Pancreas (tissue), 10 donors: Measurements from ENCODE around the gene SLC2A1. TPM values are rescaled to one million over a fixed set of nuclear protein-coding genes. Genes with fewer than 3 reads are reported as not detected.
"Not testable (repeated sequence)": the region's sequence is repeated elsewhere in the genome, so short reads cannot be mapped to it uniquely, and the experiment has no call there.

Experiments used
- ATAC-seq, 4 donors: fragments of 200-7000 bp; cut with Tn5 transposase; one replicate each; pipeline versions ENCODE4 v1.8.0 to v1.9.1; 2020; ENCODE audit warnings: mild to moderate bottlenecking in 4 of 4, moderate library complexity in 4 of 4
- DNase-seq, 6 donors: peaks; one replicate each; pipeline ENCODE4 v3.0.0-alpha.2; 2020
- FAIRE-seq: peaks from 2 replicates; lab custom pipeline; 2012; peaks lifted over from hg19 to GRCh38; lab: Jason Lieb, UNC
- H3K27ac ChIP-seq, 4 donors: fragments of 200-600 bp; sonication (generic); 1 replicate in 3 of 4; 2 replicates in 1 of 4; pipeline versions ENCODE4 v1.5.0 to v1.8.0; 2020
- H3K27me3 ChIP-seq, 4 donors: fragments of 200-600 bp; one replicate each; pipeline ENCODE4 v1.8.0; 2021
- H3K36me3 ChIP-seq, 3 donors: fragments of 200-600 bp; sonication (generic) in 1 of 3; one replicate each; pipeline versions ENCODE4 v1.5.0 to v1.8.0; 2020 to 2021
- H3K4me1 ChIP-seq, 3 donors: fragments of 200-600 bp; one replicate each; pipeline ENCODE4 v1.8.0; 2021
- H3K4me3 ChIP-seq, 4 donors: fragments of 200-600 bp; sonication (generic) in 2 of 4; one replicate each; pipeline versions ENCODE4 v1.5.0 to v1.8.0; 2020 to 2021
- H3K9me3 ChIP-seq, 4 donors: fragments of 200-600 bp; one replicate each; pipeline ENCODE4 v1.8.0; 2021
- WGBS, 2 donors: extraction: QIAGEN DNeasy Blood & Tissue Kit; methylation state at CpG; one replicate each; pipeline ENCODE4 v1.1.7; 2013; 5-methylcytosine and 5-hydroxymethylcytosine counted together
- intact Hi-C, 3 donors: fragments of 100-400 bp; cut with DNase I; formaldehyde crosslinking; loops; one replicate each; pipeline versions ENCODE4 v1.11.1 to v1.14.2; 2022
- polyA plus RNA-seq, 2 donors: library from polyadenylated mRNA; stranded (reverse); fragments of 200-250 nt; gene quantifications; one replicate each; pipeline ENCODE4 v1.2.3, GENCODE V29; 2013
- total RNA-seq, 6 donors: library from RNA; stranded (reverse); fragmentation: NEBNext Ultra II Directional in 4 of 6; extraction: Animal tissue kit (Norgen Biotek cat#: 25700) in 4 of 6; gene quantifications; one replicate each; pipeline versions ENCODE4 v1.2.1 to v1.2.4, GENCODE V29; 2021 to 2023
- TF ChIP-seq, protein P1 (sequence below), 4 donors: fragments of 200-600 bp; sonication (generic) in 3 of 4; IDR thresholded peaks; one replicate each; pipeline versions ENCODE4 v1.5.0 to v1.8.0; 2021; ENCODE audit warnings: antibody characterized with exemption in 4 of 4
- donor health status: healthy with polysubstance abuse.
- donor health status: DM: no; HTN: no; CAD: no; lungs with moderate emphysema.
- donor health status: DM: no; HTN: no; CAD: no.
- donor health status: control.
- donor health status: control.
- donor health status: Bipolar disorder and iron deficiency.
- donor health status: DM: yes; HTN: yes; CAD: no.
- donor health status: DM: no; HTN: no; CAD: no.
- donor health status: DM: no; HTN: no; CAD: no.
- donor health status: DM: yes; HTN: yes; CAD: no.

The SLC2A1 gene
- total and polyA plus RNA-seq, 8 donors: 1.6 to 10.9 (median 6.8) TPM

DNA sequence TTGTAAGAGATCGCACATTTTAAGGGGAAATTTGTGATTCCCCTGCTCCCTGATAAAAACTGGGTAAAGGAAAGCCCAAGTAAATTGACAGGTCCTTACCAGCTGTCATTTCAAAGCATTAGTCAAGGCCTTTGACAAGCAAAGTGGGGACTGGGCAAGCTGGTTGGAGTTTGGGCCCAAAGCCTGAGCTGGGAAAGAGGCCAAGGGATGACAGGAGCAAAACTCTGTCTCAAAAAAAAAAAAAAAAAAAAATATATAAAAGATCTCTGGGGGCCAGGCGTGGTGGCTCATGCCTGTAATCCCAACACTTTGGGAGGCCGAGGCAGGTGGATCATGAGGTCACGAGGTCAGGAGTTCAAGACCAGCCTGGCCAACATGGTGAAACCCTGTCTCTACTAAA, 36.9 kb downstream of the SLC2A1 start:
- Histone ChIP-seq H3K27me3 (no peaks in the 10 kb centered on the region), H3K4me1 (peaks cover 0 to 4% (median 0%) of the 10 kb centered on the region in 3 donors), H3K4me3 (no peak overlapping the region), H3K27ac (no peak overlapping the region), H3K36me3 (no peaks in the 10 kb centered on the region), H3K9me3 (no peaks in the 10 kb centered on the region)
- DNase-seq: no peak
- no peak for FAIRE-seq
- intact Hi-C loops: no loop called here
- WGBS, 2 donors: 81 to 95% methylated on average over 4 of the region's 4 CpGs
- no peak for ATAC-seq
- TF ChIP-seq, protein P1, sequence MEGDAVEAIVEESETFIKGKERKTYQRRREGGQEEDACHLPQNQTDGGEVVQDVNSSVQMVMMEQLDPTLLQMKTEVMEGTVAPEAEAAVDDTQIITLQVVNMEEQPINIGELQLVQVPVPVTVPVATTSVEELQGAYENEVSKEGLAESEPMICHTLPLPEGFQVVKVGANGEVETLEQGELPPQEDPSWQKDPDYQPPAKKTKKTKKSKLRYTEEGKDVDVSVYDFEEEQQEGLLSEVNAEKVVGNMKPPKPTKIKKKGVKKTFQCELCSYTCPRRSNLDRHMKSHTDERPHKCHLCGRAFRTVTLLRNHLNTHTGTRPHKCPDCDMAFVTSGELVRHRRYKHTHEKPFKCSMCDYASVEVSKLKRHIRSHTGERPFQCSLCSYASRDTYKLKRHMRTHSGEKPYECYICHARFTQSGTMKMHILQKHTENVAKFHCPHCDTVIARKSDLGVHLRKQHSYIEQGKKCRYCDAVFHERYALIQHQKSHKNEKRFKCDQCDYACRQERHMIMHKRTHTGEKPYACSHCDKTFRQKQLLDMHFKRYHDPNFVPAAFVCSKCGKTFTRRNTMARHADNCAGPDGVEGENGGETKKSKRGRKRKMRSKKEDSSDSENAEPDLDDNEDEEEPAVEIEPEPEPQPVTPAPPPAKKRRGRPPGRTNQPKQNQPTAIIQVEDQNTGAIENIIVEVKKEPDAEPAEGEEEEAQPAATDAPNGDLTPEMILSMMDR (IDR thresholded peaks at IDR 0.05): no peak

- DNase-seq, H3K9me3 ChIP-seq, H3K27me3 ChIP-seq, FAIRE-seq, H3K4me3 ChIP-seq, H3K36me3 ChIP-seq, ATAC-seq, H3K4me1 ChIP-seq, H3K27ac ChIP-seq: not testable (repeated sequence)
- intact Hi-C loops: loop anchor here in 2 of 3 donors (5.0 to 10.0 kb wide), 2 partner anchors 148 to 155 kb away; no protein-coding TSS in a partner anchor
- 87 to 90% methylated on average over 5 of the region's 5 CpGs for WGBS, 2 donors
These were observed 39.0 kb downstream of the SLC2A1 start for GRCh38 chr1:42919651-42920050.

DNA sequence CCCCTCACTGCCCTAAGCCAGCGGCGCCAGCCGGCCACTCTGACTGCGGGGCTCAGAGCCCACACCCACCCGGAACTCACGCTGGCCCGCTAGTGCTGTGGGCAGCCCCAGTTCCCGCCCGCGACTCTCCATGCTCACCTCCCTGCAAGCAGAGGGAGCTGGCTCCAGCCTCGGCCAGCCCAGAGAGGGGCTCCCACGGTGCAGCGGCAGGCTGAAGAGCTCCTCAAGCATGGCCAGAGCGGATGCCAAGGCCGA, 41.5 kb downstream of the SLC2A1 start:
- intact Hi-C loops: loop anchor here in 2 of 3 donors (5.0 to 10.0 kb wide), 2 partner anchors 150 to 158 kb away; no protein-coding TSS in a partner anchor
- FAIRE-seq: no peak
- 92 to 96% methylated on average over 15 of the region's 15 CpGs for WGBS, 2 donors
- no peaks in the 10 kb centered on the region for H3K27me3 ChIP-seq
- no peak overlapping the region for H3K4me3 ChIP-seq
- no peaks in the 10 kb centered on the region for H3K36me3 ChIP-seq
- ATAC-seq: no peak
- DNase-seq: no peak
- TF ChIP-seq, protein P1 (IDR thresholded peaks at IDR 0.05): no peak
- H3K9me3 ChIP-seq: no peaks in the 10 kb centered on the region
- H3K27ac ChIP-seq: no peak overlapping the region
- no peaks in the 10 kb centered on the region for H3K4me1 ChIP-seq

DNA sequence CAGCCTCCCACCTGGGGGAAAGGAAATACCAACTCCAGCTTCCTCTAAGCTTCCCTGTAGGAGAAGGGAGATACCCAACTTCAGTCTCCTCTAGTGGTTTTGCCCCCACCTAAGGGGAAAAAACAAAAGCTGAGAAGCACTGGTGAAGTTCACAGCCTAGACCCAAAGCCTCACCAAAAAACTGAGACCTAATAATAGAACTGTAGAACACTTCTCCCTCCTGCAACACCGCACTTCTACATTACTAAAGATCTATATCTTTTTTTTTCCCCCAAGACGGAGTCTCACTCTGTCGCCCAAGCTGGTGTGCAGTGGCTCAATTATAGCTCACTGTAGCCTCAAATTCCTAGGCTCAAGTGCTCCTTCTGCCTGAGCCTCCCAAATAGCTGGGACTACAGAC, 43.2 kb downstream of the SLC2A1 start:
- no peak for ATAC-seq
- intact Hi-C loops: loop anchor here in 2 of 3 donors (5.0 to 10.0 kb wide), 2 partner anchors 152 to 159 kb away; no protein-coding TSS in a partner anchor
- no peak for FAIRE-seq

GRCh38 chr1:42914092-42914627, 44.5 kb downstream of the SLC2A1 start:
- intact Hi-C loops: loop anchor here in 2 of 3 donors (5.0 to 10.0 kb wide), 2 partner anchors 158 to 161 kb away; no protein-coding TSS in a partner anchor
- Histone ChIP-seq H3K4me1 (no peaks in the 10 kb centered on the region), H3K36me3 (no peaks in the 10 kb centered on the region), H3K27me3 (no peaks in the 10 kb centered on the region), H3K27ac (no peak overlapping the region), H3K4me3 (no peak overlapping the region), H3K9me3 (no peaks in the 10 kb centered on the region)
- TF ChIP-seq, protein P1 (IDR thresholded peaks at IDR 0.05): no peak
- 29 to 75% methylated on average over 2 of the region's 2 CpGs for WGBS, 2 donors
- DNase-seq: no peak
- no peak for FAIRE-seq
- no peak for ATAC-seq

More for the DNA sequence above, 43.2 kb downstream of the SLC2A1 start:
- H3K4me1 ChIP-seq: no peaks in the 10 kb centered on the region
- TF ChIP-seq, protein P1 (IDR thresholded peaks at IDR 0.05): no peak
- 82 to 93% methylated on average over 3 of the region's 3 CpGs for WGBS, 2 donors
- no peak overlapping the region for H3K4me3 ChIP-seq
- H3K36me3 ChIP-seq: no peaks in the 10 kb centered on the region
- H3K9me3 ChIP-seq: no peaks in the 10 kb centered on the region
- no peak overlapping the region for H3K27ac ChIP-seq
- no peaks in the 10 kb centered on the region for H3K27me3 ChIP-seq
- DNase-seq: no peak
